ENCODE measurements around the gene LUZP1.

The LUZP1 gene

DNA sequence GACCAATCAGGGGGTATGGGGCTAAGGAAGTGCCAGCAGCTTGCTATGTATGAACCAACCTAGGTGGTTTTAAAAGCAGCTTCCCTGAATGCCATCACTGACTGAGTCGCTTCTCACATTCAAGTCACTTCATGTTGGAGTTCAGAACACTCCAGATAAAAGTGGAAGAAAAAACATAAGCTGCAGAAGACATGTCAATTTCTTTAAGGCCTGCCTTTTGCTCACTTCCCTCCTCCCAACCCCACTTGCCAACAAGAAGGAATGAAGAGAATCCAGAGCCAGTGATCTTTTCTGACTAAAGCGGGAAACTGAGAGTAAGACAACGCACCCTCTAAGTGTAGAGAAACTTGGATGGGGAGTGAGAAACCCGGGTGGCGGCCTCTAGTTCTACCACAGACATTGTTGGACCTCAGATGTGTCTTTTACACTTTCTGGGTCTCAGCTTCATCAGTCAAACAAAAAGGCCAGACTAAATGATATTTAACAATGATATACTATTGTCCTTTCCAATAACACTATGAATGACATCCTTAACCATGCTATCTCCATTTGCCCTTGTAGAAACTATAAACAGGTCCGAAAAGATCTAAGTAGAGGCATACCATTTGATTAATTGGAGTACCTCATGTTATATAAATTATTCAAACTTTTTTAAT, 54.1 kb downstream of the LUZP1 start:
- DNase-seq = no peak

DNA sequence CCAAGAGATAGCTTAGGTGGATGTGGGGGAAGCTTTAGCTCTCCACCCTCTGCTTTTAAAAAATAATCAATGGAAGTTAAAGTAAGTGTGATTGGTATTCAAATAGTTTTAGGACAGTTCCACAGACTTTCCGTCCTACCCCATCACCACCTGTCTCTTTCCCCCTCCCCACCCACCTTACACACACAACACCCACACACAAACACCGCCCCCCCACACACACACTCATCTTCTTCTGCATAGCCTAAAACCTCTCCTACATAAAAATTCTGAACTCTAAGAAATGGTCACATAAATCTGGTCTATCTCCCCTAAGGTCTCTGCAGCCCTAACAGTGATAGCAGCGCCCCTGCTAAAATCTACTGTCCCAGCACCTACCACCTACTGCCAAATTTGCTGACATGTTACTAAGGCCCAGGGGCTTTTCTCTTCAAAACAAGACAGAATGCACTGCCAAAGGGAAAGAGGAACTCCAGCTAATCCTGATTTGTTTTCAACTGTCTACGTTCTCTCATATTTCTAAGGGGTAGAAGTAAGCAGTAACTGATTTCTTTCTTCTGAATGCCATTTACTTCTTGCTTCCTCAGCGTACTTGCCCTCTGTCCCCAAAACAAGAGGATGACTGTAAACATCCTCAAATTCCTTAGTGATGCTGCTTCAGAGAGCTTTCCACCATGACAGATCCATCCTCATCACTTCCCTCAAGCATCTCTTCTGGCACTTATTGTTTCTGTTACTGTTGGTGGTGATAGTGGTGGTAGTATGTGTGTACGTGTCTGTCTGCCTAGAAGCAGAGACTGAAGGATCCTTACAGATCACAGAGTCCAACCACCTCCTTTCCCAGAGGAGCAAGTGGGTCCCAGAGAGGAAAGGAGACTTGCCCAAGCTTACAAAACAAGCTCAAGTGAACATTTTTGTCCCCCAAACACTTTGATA, 56.8 kb downstream of the LUZP1 start:
- DNase-seq = no peak

DNA sequence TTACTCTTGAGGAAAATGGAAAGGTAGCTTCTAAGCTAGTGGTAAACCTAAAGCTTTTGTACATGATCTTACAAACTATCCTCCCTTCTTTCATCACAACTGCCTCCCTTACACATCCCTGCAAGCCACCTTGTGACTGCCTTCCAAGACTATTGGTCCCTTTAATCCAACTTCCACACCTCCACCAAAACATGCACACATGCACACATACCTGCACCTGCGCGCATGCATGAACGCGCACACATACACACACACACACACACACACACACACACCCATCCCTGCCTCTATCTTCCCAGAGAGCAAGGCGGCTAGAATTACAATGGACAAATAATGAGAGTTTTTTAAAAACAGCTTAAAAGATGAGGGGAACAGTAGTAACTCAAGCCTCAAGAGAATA, 58.3 kb downstream of the LUZP1 start:
- no peak for DNase-seq

DNA sequence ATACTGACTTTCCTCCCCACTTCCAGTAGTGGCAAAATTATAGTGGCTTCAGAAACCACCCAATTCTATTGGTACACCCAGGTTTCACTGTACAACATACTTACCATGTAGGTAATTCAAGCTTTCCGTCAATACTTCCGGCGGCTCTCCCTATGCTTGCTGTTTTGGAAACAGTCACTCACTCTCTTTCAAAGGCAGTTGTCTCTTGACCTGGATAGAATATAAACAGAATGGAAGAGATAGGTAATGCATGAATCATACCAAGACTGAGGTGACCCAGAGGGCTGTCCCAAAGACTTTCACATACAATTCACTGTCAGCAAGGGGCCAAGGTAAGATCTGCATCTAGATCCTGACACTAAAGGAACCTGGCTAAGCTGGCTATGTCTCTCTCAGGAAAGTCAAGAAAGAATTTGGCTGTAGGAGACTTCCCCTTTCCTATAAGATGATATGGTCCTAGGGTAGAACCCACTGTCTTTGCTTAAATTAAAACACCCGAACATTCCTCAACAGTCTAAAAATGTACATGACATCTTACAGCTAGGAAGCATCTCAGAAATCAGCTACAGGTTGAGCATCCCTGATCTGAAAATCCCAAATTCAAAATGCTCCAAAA, 59.6 kb downstream of the LUZP1 start:
- DNase-seq = peak; percentile 69

DNA sequence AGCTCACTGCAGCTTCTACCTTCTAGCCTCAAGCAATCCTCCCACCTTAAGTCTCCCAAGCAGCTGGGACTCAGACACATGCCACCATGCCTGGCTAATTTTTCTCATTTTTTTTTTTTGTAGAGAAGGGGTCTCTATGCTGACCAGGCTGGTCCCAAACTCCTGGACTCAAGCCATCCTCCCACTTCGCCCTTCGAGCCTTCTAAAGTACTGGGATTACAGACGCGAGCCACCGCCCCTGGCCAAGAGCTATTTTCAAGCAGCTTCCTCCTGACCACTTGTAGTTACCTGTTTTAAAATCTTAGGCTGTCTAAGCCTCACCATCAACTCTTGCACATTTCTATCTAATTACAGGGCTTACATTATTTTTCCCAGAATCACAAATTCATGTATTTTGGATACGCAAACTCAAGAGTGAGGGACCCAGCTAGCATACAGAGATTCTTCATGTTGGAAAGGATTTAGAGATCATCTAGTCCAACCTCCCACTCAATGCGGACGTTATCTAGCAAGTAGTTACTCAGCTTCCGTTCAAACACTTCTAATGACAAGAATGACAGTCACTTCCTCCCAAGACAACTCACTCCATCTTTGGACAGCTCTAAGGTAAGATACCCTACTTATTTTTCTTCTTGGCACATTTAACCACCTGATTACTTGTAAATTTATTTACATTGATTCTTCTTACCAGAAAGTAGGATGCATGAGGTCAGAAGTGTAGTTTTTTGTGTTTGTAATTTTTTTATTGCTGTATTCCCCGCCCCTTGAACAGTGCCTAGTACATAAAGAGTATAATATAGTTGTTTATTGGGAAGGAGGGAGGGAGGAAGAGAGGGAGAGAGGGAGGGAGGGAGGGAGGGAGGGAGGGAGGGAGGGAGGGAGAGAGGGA, 65.4 kb downstream of the LUZP1 start:
- no peak for DNase-seq

DNA sequence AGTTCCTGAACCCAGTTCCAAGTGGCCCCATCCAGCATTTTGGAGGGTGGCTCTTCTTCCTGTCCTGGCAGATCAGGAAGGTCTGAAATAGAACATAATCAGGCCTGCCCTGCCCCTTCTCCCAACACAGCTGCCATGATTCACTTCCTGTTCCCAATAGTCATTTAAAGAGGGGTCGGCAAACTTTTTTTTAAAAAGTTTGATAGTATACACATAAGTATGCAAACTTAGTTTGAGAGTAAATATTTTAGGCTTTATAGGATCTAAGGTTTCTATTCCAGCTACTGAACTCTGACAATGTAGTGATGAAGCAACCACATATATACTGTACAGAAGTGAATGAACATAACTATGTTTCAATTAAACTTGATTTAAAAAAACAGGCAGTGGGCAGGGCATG, 66.4 kb downstream of the LUZP1 start:
- no peak for DNase-seq

DNA sequence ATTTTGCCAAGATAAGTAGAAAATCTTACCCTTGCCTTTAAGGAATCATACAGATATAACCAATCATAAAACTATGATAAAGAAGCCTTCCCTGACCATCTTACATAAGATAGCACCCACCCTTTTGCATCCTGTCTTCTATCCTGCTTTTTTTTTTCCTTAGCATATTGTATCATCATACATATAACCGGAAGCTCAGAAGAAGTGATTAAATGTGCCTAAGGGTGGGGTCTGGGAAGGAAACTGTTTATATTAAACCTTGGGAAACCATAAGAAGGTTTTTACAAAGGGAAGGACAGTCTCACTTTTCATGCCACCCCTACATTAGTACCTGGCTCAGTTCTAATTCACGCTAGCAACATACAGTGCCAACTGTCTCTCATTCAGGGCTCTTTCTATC, 66.8 kb downstream of the LUZP1 start:
- DNase-seq = no peak

DNA sequence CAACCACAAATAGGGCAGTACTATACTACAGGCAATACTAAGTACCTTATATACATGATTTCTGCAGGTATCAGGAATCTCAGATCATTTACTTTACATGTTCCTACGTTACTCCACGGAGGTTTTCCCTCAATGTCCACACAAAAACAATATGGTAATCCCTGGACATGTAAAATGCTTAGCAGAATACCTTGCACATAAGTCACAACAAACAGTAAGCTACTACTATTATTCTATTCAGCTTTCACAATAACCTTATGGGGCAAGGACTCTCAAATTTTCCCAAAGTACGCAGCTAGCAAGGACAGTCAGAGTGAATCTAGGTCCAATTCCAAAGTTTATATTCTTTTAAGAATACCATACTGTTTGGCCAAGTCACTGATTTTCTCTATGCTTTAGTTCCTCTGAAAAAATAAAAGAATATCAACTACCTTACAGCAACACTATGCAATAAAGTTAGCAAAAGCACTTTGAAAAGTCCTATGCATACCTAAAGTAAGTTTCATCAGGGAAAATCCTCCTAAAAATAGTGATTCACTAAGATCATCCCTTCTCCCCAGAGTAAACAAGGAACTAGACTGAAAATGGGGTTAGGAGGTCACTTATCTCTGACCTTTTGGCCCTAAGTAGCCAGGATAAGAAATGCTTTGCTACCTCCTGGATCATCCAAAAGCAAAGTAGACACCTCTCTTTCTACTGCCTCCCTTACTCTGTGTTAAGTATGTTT, 67.4 kb downstream of the LUZP1 start:
- DNase-seq = no peak

DNA sequence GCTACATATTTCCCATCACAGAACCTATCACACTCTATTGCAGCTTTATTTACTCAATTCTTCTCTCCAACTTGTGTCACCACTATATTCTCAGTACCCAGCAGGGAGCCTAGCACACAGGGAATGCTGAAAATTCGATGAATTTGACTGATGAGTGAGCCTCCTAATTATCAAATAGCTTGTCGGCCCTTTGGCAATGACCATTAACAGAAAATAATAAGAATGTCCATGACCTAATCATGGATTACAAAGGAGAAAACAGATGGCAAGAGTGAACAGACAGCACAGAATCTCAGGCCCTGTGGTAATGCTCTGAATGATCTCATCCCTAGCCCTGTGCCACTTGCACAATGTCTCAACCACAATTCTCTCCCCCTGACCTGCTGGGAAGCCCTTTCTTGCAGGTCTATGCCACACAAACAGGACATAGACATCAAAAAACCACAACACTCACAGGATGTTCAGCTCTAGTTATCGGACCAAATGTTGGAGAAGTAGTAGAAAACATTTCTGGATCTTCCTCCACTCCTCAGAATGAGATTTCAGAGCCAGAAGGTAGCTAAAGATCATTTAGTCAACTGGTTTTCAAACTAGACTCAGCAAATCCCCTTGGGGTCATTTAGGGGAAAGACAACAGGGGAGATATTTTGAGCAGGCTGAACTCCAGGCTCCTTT, 68.4 kb downstream of the LUZP1 start:
- no peak for DNase-seq

DNA sequence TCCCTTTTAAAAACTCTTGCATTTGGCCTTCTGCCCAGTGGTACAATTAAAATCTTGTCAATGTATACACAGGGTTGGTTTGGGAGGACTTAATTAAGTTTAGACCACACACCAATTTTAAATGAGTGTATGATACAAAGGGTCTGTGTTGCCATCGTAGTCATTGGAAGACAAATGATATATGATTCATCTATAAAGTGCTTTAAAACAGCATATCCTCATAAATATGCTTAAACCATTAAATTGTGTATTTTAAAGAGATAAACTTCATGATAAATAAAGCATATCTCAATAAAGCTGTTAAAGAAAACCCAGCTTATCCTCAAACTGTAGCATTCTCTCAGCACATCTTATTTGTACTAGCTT, 69.5 kb downstream of the LUZP1 start:
- DNase-seq = no peak

DNA sequence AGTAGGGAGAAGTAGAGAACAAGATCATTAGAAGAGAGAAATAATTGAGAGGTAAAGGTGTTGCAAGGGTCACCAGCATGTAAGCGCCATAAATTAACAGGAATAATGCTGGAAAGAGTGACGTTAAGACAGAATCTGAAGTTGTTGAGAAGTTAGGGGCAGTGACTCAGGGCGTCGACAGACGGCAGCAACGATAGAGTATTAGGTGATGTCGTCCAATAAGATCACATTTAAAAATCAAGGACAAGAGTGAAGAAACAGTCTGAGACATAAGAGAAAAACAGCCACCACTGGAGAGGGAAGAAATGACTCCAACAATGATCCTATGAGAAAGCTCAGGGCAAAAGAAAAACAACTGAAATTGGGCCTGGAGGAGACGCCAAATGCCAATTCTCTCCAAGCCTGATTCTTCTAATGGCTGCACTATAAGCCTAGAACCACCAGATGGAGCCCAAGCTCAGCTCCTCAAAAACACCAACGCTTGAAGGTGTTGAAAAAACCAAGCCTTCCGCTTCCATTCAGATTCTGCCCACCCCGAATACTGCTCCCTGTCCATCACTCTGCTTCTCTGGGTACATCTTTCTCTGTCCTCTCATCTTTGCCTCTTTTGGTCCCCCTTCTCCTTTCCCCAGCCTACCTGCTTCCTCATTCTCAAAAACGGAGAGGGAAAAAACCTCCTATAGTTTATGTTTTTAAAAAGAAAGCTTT, 70.0 kb downstream of the LUZP1 start:
- peak; percentile 81 for DNase-seq

DNA sequence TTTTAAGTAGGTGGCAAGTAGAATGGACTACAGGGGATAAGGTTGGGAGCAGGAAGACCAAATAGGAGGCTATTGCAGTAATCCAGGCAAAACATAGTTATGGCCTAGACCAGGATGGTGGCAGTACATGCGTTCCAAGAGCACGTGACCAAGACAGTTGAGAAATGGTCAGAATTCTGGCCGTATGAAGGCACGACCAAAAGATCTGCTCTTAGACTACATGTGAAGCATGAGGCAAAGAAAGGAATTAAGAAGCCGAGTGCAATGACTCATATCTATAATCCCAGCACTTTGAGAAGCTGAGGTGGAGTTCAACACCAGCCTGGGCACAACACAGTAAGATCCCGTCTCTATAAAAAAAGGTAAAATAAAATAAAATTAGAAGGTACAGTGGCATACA, 71.3 kb downstream of the LUZP1 start:
- DNase-seq = no peak

DNA sequence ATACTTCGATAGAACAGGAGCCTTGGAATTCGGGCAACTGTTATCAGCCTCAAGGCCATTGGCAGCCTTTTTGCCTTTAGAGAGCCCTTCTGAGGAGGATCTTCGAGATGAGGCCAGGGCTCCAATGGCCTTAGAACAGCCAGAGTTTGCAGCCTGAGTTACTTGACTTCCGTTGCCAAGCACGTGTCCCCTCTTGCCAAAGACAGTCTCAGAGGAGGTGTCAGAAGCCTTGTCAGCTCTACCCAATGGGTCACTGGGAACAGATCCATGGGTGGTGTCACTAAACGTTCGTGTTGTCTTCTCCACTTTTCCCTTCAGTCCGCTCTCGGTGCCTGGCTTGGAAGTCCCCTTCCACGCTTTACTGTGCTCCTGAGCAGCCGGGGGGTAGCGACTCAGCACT, 76.2 kb downstream of the LUZP1 start:
- no peak for DNase-seq

DNA sequence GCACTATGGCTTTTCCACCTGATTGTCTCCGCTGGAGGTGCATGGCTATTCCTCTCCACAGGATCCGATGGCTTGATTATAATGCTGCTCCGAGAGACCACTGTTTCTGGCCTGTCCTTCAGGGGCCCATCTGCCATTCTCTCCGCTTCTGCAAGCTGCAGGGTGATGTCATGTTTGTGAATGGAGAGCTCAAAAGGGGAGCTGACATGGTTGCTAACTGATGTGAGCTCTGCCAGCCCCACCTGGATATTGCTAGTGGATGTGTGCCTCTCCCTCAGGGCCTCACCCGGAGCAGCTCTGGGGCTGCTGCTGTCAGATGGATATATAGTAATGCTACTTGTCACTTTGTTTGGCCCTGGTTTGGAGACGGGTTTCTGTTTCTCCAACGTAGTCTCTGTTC, 77.1 kb downstream of the LUZP1 start:
- no peak for DNase-seq

DNA sequence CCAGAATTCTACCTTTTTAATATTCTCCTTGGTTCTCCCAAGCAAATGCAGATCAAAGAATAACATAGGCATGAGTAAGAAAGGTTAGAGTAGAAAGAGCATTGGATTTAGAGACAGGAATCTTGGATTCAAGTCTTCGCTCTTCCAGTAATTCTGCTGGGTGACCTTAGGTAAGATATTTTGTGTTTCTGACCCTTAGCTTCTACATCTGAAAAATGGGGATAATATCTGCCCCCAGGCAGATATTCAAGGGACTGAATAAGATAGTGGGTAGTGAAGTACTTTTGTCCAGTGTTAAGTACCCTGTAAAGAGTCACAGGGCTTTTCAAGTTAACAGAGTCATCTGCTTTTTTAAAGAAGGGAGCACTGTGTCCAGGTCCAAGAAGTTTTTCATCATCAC, 78.6 kb downstream of the LUZP1 start:
- DNase-seq = no peak

DNA sequence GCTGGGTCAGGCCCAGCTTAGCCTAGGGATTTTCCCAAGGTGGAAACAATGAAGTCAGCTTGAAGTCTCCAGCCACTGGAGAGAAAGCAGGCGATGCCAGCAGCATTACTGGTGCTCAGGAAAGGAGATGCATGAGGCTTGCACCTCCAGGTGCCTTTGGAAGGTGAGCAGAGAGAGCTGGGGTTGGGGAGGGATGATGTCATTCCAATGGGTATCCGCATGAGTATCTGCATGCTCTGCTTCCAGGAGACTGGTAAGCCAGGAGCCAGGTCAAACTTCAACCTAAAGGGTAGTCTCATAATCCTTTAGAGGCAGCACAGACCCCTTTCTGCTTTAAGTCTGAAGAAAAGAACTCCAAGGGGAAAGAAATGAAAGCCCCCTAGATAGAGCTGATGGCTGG, 80.6 kb downstream of the LUZP1 start:
- DNase-seq = no peak

DNA sequence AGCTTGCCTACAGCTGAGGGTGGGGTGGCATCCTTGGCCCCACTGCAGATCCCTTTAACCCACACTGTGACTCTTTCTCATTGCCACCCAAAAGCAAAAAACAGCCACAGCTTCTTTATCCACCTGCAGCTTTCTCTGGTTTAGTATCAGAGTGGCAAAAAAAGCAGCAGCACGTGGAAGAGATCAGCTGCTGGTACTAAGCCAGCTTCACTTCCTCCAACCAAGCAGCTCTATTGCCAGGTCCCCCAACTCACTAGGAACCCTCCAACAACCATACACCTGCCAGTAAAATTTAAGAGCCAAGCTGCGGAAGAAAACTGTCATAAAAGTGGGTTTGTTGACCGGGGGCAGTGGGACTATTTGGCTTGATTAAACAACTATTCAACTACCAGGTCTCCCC, 83.0 kb downstream of the LUZP1 start:
- no peak for DNase-seq

DNA sequence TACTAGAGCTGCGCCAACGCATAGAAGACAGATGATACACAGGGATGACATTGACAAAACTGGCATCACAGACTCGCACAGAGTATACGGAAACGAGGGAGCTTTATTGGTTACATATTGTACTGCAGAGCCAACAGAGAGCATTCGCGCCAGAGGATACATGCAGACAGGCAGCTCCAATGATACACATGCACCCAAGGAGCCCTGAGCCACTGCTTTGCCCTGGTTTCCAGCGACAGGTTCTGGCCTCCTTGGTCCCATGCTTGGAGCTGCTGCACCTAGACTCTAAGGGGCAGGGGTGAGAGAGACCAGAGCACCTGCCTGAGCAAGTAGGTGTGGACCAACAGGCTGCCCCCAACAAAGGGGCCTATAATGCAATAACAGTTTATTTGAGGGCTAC, 83.8 kb downstream of the LUZP1 start:
- DNase-seq = no peak

DNA sequence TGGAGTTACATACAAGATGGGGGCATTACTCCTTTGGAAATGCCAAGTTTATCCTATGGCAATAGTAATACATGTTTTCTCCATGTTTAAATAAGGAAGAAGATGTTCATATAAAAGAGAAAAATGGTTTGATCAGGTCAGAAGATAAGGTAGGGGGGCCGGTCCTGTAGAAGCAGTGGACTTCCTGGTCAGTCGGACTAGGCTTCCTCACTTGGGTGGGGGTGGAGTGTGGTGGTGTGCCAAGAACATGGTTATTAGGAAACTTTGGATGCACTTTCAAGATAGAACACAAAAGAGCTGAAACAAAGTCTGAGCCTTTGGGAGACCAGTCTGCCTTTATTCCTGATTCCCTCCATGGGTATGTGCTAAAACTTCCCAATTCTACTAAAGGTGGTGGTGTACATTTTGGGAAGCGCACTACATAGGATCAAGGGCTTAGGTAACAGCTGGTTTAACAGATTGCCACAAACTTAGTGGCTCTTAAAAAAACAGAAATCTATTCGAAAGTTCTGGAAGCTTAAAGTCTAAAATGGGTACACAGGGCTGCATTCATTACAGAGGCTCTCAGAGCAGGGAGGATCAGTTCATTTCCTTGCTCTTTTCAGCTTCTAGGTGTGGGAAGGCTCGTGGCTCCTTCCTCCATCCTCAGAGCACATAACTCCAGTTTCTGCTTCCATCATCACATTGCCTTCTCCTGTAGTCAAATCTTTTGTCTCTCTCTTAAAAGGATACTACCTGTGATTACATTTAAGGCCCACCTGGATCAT, 84.8 kb downstream of the LUZP1 start:
- DNase-seq = no peak

DNA sequence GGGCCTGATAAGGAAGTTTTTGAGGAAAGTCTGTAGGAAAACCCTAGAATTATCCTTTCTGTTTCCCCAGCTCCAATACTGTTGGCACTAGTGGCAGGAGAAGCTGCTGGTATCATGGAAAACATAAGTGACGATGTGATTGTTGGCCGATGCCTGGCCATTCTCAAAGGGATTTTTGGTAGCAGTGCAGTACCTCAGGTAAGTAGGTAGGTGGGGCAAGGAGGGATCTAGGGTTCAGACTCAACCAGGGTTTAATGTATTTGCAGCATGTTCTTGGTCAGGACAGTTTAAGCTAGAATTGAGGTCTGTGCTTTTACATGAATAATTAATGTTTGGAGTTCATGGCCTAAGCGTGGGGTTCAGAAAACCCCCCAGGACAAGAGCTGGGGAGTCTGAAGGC, 87.3 kb downstream of the LUZP1 start:
- DNase-seq = no peak
